HFFc6 (cell line): ENCODE results near the gene ATP8A2. TPM values are rescaled to one million over a fixed set of nuclear protein-coding genes. Genes with fewer than 3 reads are reported as not detected.

Experiments used
- DNase-seq: peaks from one replicate; pipeline ENCODE4 v3.0.0-alpha.2; 2018
- H3K27ac Mint-ChIP-seq: 2 replicates; pipeline ENCODE4 v1.8.0; 2020; ENCODE audit warnings: mild to moderate bottlenecking, mixed read lengths
- H3K27me3 Mint-ChIP-seq: 2 replicates; pipeline ENCODE4 v1.8.0; 2021; ENCODE audit warnings: mild to moderate bottlenecking, moderate library complexity, mixed read lengths; ENCODE audit not compliant: insufficient read depth
- H3K36me3 Mint-ChIP-seq: 2 replicates; pipeline ENCODE4 v1.8.0; 2021; ENCODE audit warnings: low read depth, mixed read lengths
- H3K4me1 Mint-ChIP-seq: 2 replicates; pipeline ENCODE4 v1.8.0; 2020; ENCODE audit warnings: low read depth, mixed read lengths
- H3K4me3 Mint-ChIP-seq: 2 replicates; pipeline ENCODE4 v1.8.0; 2020; ENCODE audit warnings: mild to moderate bottlenecking, moderate library complexity, mixed read lengths
- H3K9me3 Mint-ChIP-seq: 2 replicates; pipeline ENCODE4 v1.8.0; 2020; ENCODE audit warnings: mild to moderate bottlenecking, mixed read lengths
- total RNA-seq, 6 experiments: library from RNA; stranded (reverse); fragmentation: NEBNext Ultra II Directional; extraction: Animal tissue kit (Norgen Biotek cat#: 25700); gene quantifications; 2 replicates in 1 of 6; 3 replicates in 5 of 6; pipeline ENCODE4 v1.2.3, GENCODE V29; 2021
- TF ChIP-seq, protein P1 (sequence below): fragments of 200-600 bp; sonication (generic); IDR thresholded peaks from 2 replicates; pipeline ENCODE4 v1.5.0; 2021; ENCODE audit warnings: antibody characterized with exemption, mild to moderate bottlenecking

ATP8A2 gene
- total RNA-seq, 6 experiments from 2014 or later: 0.02 TPM; not detected in 5

DNA sequence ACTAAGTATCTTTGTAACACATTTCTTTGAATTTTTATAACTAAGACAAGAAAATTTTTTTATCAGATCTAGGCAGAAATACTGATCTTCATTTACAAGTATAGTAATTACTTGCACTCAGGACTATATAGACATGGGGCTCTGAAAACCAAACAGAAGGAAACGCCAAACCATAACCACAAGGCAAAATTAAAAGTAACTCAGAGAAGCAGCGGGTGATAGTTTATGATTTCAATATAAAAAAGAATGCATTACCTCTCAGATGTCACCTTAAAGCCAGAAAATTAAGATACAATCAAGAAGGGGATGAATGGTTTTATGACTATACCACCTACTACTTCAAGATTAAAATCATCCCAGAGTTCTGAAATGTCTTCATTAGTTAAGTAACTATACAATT, 673.4 kb downstream of the ATP8A2 start:
- TF ChIP-seq, protein P1, sequence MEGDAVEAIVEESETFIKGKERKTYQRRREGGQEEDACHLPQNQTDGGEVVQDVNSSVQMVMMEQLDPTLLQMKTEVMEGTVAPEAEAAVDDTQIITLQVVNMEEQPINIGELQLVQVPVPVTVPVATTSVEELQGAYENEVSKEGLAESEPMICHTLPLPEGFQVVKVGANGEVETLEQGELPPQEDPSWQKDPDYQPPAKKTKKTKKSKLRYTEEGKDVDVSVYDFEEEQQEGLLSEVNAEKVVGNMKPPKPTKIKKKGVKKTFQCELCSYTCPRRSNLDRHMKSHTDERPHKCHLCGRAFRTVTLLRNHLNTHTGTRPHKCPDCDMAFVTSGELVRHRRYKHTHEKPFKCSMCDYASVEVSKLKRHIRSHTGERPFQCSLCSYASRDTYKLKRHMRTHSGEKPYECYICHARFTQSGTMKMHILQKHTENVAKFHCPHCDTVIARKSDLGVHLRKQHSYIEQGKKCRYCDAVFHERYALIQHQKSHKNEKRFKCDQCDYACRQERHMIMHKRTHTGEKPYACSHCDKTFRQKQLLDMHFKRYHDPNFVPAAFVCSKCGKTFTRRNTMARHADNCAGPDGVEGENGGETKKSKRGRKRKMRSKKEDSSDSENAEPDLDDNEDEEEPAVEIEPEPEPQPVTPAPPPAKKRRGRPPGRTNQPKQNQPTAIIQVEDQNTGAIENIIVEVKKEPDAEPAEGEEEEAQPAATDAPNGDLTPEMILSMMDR: no peak
- Mint-ChIP-seq H3K4me1 (no peaks in the 10 kb centered on the region), H3K4me3 (no peak overlapping the region), H3K36me3 (no peaks in the 10 kb centered on the region), H3K27me3 (peaks cover 17% of the 10 kb centered on the region), H3K9me3 (no peaks in the 10 kb centered on the region), H3K27ac (no peak overlapping the region)
- no peak for DNase-seq

- H3K9me3 Mint-ChIP-seq: no peaks in the 10 kb centered on the region
- peaks cover 19% of the 10 kb centered on the region for H3K27me3 Mint-ChIP-seq
- H3K36me3 Mint-ChIP-seq: no peaks in the 10 kb centered on the region
- TF ChIP-seq, protein P1: no peak
- H3K27ac Mint-ChIP-seq: no peak overlapping the region
- H3K4me1 Mint-ChIP-seq: no peaks in the 10 kb centered on the region
- DNase-seq: no peak
- no peak overlapping the region for H3K4me3 Mint-ChIP-seq
Observed at GRCh38 chr13:26046639-26047038, 674.9 kb downstream of the ATP8A2 start.

GRCh38 chr13:26047040-26047439, 675.3 kb downstream of the ATP8A2 start:
- Mint-ChIP-seq H3K4me3 (no peak overlapping the region), H3K27me3 (peaks cover 20% of the 10 kb centered on the region)

DNA sequence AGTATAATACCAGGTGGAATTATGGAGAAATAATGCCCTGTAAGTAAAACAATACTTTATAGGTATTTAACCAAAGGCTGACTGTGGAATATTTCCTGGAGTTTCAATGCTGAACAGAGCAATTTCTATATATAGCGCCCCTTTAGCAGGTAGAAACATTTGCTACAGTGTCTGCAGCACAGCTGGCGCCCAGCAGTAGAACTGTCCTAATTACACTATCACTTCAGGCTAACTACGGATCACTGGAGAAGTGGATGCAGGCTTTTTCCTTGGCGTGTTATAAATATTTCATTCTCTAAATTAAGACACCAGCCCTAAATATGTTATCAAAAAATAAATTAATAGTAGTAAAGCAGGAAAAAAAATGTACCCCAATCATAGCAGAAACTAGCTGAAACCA, 677.0 kb downstream of the ATP8A2 start:
- H3K27me3 Mint-ChIP-seq: peaks cover 27% of the 10 kb centered on the region
- TF ChIP-seq, protein P1: no peak
- H3K36me3 Mint-ChIP-seq: no peaks in the 10 kb centered on the region
- H3K4me1 Mint-ChIP-seq: no peaks in the 10 kb centered on the region
- H3K9me3 Mint-ChIP-seq: no peaks in the 10 kb centered on the region
- H3K27ac Mint-ChIP-seq: no peak overlapping the region
- DNase-seq: no peak
- no peak overlapping the region for H3K4me3 Mint-ChIP-seq

More at GRCh38 chr13:26047040-26047439, 675.3 kb downstream of the ATP8A2 start:
- no peaks in the 10 kb centered on the region for H3K36me3 Mint-ChIP-seq
- no peak overlapping the region for H3K27ac Mint-ChIP-seq
- no peak for DNase-seq
- H3K4me1 Mint-ChIP-seq: no peaks in the 10 kb centered on the region
- TF ChIP-seq, protein P1: no peak
- no peaks in the 10 kb centered on the region for H3K9me3 Mint-ChIP-seq

DNA sequence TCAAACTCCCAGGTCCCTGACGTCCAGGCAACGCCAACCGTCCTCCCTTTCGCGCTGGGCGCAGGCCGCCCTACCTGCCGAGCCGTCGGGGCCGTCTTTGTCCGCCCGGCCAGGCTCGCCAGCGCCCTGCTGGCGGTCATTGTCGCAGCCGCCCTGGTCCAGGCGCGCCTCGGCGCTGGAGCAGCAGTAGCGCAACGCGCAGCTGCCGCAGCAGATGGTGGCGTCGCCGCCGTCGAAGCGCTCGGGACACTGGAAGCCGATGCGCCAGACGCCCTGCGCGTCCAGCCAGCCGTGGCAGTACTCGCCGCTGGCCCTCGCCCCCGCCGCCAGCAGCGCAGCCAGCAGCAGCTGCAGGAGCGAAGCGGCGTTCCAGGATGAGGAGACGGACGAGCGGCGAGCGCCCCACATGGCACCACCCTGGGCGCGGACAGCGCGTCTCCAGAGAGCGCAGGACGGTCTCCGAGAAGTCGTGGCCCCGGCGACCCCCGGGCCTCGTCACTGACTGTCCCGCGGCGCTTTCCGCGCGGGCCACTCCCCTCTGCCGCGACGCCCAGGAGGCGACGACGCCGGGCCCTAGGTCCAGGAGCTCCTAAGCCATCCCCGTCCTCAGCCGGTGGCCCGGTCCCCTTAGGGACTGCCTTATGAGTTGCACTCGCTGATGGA, 678.9 kb downstream of the ATP8A2 start:
- TF ChIP-seq, protein P1: no peak
- peaks cover 27% of the 10 kb centered on the region for H3K27me3 Mint-ChIP-seq
- no peak overlapping the region for H3K27ac Mint-ChIP-seq
- no peaks in the 10 kb centered on the region for H3K4me1 Mint-ChIP-seq
- H3K4me3 Mint-ChIP-seq: no peak overlapping the region
- no peaks in the 10 kb centered on the region for H3K9me3 Mint-ChIP-seq
- H3K36me3 Mint-ChIP-seq: no peaks in the 10 kb centered on the region
- DNase-seq: no peak
